ENCODE results near the gene YY1AP1. TPM values are rescaled to one million over a fixed set of nuclear protein-coding genes. Genes with fewer than 3 reads are reported as not detected.
"Not testable (repeated sequence)": the region's sequence is repeated elsewhere in the genome, so short reads cannot be mapped to it uniquely, and the experiment has no call there.

Gene YY1AP1
- total RNA-seq, 1 donor from 2014 or later, result 42.3 TPM

- Histone ChIP-seq H3K36me3 (ENCODE audit: insufficient read depth, low read length) (no peaks in the 10 kb centered on the region), H3K4me1 (ENCODE audit: insufficient read depth, low read length) (no peaks in the 10 kb centered on the region), H3K79me2 (ENCODE audit: insufficient read depth, low read length) (no peaks in the 10 kb centered on the region), H4K20me1 (ENCODE audit: insufficient read depth, low read length) (no peaks in the 10 kb centered on the region), H3K27ac (ENCODE audit: low read depth, low read length) (no peak overlapping the region), H3K27me3 (ENCODE audit: insufficient read depth, low read length) (no peaks in the 10 kb centered on the region), H3K9ac (ENCODE audit: low read length) (no peak overlapping the region), H3K4me3 (ENCODE audit: insufficient read depth, low read depth, low read length) (no peak overlapping the region), H3K9me3 (ENCODE audit: insufficient read depth, low read depth, low read length) (no peaks in the 10 kb centered on the region), H3K4me2 (ENCODE audit: low read length) (no peak overlapping the region), H2AFZ (ENCODE audit: low read depth, low read length) (no peak overlapping the region)
- DNase-seq (ENCODE audit: low read depth), result no peak
- Mint-ChIP-seq H3K36me3 (ENCODE audit: low read depth, unreplicated experiment) (peaks cover 8% of the 10 kb centered on the region), H3K27me3 (ENCODE audit: low read depth, unreplicated experiment) (peaks cover 3% of the 10 kb centered on the region), H3K4me1 (ENCODE audit: low read depth, unreplicated experiment) (no peaks in the 10 kb centered on the region), H3K9me3 (ENCODE audit: unreplicated experiment) (peaks cover 24% of the 10 kb centered on the region), H3K4me3 (ENCODE audit: unreplicated experiment) (no peak overlapping the region), H3K27ac (ENCODE audit: unreplicated experiment) (no peak overlapping the region)
- no peak for FAIRE-seq
- no peak for TF ChIP-seq EZH2 (IDR thresholded peaks at IDR 0.05; ENCODE audit: insufficient read depth, low read length)
- no peak for TF ChIP-seq CTCF (IDR thresholded peaks at IDR 0.05; ENCODE audit: insufficient read depth, low read depth, low read length)
These were observed 65.2 kb downstream of the YY1AP1 start for GRCh38 chr1:155623357-155623756.

GRCh38 chr1:155622191-155622590 is 66.4 kb downstream of the YY1AP1 start:
- H3K4me3 Mint-ChIP-seq (ENCODE audit: unreplicated experiment), result no peak overlapping the region
- no peaks in the 10 kb centered on the region for H3K79me2 ChIP-seq (ENCODE audit: insufficient read depth, low read length)
- H3K27ac ChIP-seq (ENCODE audit: low read depth, low read length), result no peak overlapping the region
- H3K4me3 ChIP-seq (ENCODE audit: insufficient read depth, low read depth, low read length), result no peak overlapping the region
- peaks cover 8% of the 10 kb centered on the region for H3K36me3 Mint-ChIP-seq (ENCODE audit: low read depth, unreplicated experiment)
- H3K27me3 Mint-ChIP-seq (ENCODE audit: low read depth, unreplicated experiment), result peaks cover 3% of the 10 kb centered on the region
- H4K20me1 ChIP-seq (ENCODE audit: insufficient read depth, low read length), result no peaks in the 10 kb centered on the region
- peaks cover 24% of the 10 kb centered on the region for H3K9me3 Mint-ChIP-seq (ENCODE audit: unreplicated experiment)
- H3K9ac ChIP-seq (ENCODE audit: low read length), result no peak overlapping the region
- H3K4me1 ChIP-seq (ENCODE audit: insufficient read depth, low read length), result no peaks in the 10 kb centered on the region
- no peak for TF ChIP-seq EZH2 (IDR thresholded peaks at IDR 0.05; ENCODE audit: insufficient read depth, low read length)
- TF ChIP-seq CTCF (IDR thresholded peaks at IDR 0.05; ENCODE audit: insufficient read depth, low read depth, low read length), result no peak
- H3K4me1 Mint-ChIP-seq (ENCODE audit: low read depth, unreplicated experiment), result no peaks in the 10 kb centered on the region
- H3K36me3 ChIP-seq (ENCODE audit: insufficient read depth, low read length), result no peaks in the 10 kb centered on the region
- no peak overlapping the region for H2AFZ ChIP-seq (ENCODE audit: low read depth, low read length)
- FAIRE-seq (no peak), DNase-seq (ENCODE audit: low read depth) (no peak)
- H3K27me3 ChIP-seq (ENCODE audit: insufficient read depth, low read length), result no peaks in the 10 kb centered on the region
- H3K4me2 ChIP-seq (ENCODE audit: low read length), result no peak overlapping the region
- H3K27ac Mint-ChIP-seq (ENCODE audit: unreplicated experiment), result no peak overlapping the region
- no peaks in the 10 kb centered on the region for H3K9me3 ChIP-seq (ENCODE audit: insufficient read depth, low read depth, low read length)

- FAIRE-seq; H3K27me3 Mint-ChIP-seq (ENCODE audit: low read depth, unreplicated experiment); H3K9ac ChIP-seq (ENCODE audit: low read length); H3K4me1 Mint-ChIP-seq (ENCODE audit: low read depth, unreplicated experiment); H3K4me1 ChIP-seq (ENCODE audit: insufficient read depth, low read length); H3K79me2 ChIP-seq (ENCODE audit: insufficient read depth, low read length); H3K27me3 ChIP-seq (ENCODE audit: insufficient read depth, low read length); H3K36me3 ChIP-seq (ENCODE audit: insufficient read depth, low read length); H3K4me3 Mint-ChIP-seq (ENCODE audit: unreplicated experiment); DNase-seq (ENCODE audit: low read depth); H3K9me3 ChIP-seq (ENCODE audit: insufficient read depth, low read depth, low read length); H3K9me3 Mint-ChIP-seq (ENCODE audit: unreplicated experiment); H3K27ac ChIP-seq (ENCODE audit: low read depth, low read length); H2AFZ ChIP-seq (ENCODE audit: low read depth, low read length); H4K20me1 ChIP-seq (ENCODE audit: insufficient read depth, low read length); H3K27ac Mint-ChIP-seq (ENCODE audit: unreplicated experiment); H3K4me2 ChIP-seq (ENCODE audit: low read length); H3K4me3 ChIP-seq (ENCODE audit: insufficient read depth, low read depth, low read length): not testable (repeated sequence)
- peaks cover 12% of the 10 kb centered on the region for H3K36me3 Mint-ChIP-seq (ENCODE audit: low read depth, unreplicated experiment)
These were observed 75.3 kb downstream of the YY1AP1 start for GRCh38 chr1:155613226-155613625.

GRCh38 chr1:155610257-155610647 is 78.3 kb downstream of the YY1AP1 start:
- not testable (repeated sequence) for H3K4me3 Mint-ChIP-seq (ENCODE audit: unreplicated experiment); H3K4me1 ChIP-seq (ENCODE audit: insufficient read depth, low read length); H3K79me2 ChIP-seq (ENCODE audit: insufficient read depth, low read length); H3K9me3 ChIP-seq (ENCODE audit: insufficient read depth, low read depth, low read length); H3K27me3 ChIP-seq (ENCODE audit: insufficient read depth, low read length); H2AFZ ChIP-seq (ENCODE audit: low read depth, low read length); H3K9me3 Mint-ChIP-seq (ENCODE audit: unreplicated experiment); H3K27ac ChIP-seq (ENCODE audit: low read depth, low read length); DNase-seq (ENCODE audit: low read depth); H4K20me1 ChIP-seq (ENCODE audit: insufficient read depth, low read length); H3K27ac Mint-ChIP-seq (ENCODE audit: unreplicated experiment); H3K4me1 Mint-ChIP-seq (ENCODE audit: low read depth, unreplicated experiment); H3K36me3 ChIP-seq (ENCODE audit: insufficient read depth, low read length); FAIRE-seq; H3K27me3 Mint-ChIP-seq (ENCODE audit: low read depth, unreplicated experiment)
- Histone ChIP-seq H3K9ac (ENCODE audit: low read length) (peak overlapping the region; percentile 80), H3K4me2 (ENCODE audit: low read length) (peak overlapping the region; percentile 88), H3K4me3 (ENCODE audit: insufficient read depth, low read depth, low read length) (peak overlapping the region; percentile 74)
- peaks cover 12% of the 10 kb centered on the region for H3K36me3 Mint-ChIP-seq (ENCODE audit: low read depth, unreplicated experiment)
